ENCODE results near the gene GMFB.

DNA sequence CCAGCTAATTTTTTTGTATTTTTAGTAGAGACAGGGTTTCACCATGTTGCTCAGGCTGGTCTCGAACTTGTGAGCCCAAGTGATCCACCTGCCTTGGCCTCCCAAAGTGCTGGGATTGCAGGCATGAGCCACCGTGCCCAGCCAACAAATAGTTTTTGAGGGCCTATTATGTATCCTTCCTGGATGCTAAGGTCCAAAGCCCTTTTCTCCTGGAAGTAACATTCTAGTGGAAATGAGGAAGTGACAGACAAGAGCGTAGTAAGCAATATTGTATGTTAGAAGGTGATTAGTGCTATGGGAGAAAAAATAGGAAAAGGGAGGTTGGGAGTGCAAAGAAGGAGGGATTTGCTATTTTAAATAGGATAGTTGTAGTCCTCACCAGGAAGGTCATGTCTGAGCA, 12.0 kb upstream of the GMFB start:
- TF ChIP-seq, protein P1, sequence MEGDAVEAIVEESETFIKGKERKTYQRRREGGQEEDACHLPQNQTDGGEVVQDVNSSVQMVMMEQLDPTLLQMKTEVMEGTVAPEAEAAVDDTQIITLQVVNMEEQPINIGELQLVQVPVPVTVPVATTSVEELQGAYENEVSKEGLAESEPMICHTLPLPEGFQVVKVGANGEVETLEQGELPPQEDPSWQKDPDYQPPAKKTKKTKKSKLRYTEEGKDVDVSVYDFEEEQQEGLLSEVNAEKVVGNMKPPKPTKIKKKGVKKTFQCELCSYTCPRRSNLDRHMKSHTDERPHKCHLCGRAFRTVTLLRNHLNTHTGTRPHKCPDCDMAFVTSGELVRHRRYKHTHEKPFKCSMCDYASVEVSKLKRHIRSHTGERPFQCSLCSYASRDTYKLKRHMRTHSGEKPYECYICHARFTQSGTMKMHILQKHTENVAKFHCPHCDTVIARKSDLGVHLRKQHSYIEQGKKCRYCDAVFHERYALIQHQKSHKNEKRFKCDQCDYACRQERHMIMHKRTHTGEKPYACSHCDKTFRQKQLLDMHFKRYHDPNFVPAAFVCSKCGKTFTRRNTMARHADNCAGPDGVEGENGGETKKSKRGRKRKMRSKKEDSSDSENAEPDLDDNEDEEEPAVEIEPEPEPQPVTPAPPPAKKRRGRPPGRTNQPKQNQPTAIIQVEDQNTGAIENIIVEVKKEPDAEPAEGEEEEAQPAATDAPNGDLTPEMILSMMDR (conservative IDR thresholded peaks at IDR 0.05; ENCODE audit: low read length): no peak
- no peak for TF ChIP-seq EZH2phosphoT487 (IDR thresholded peaks at IDR 0.05; ENCODE audit: borderline replicate concordance, low read depth, low read length)

Data from OCI-LY7 (cell line).